K562 (cell line): Measurements from ENCODE around the gene AURKB. TPM values are rescaled to one million over a fixed set of nuclear protein-coding genes. Genes with fewer than 3 reads are reported as not detected.

Experiments used
- BCOR ChIP-seq: fragments of 450-650 bp; IDR thresholded peaks from 2 replicates; pipeline ENCODE4 v1.6.1; 2016
- ETV1 ChIP-seq: fragments of 450-650 bp; conservative IDR thresholded peaks from 2 replicates; pipeline ENCODE4 v1.6.1; 2016; ENCODE audit warnings: missing genetic modification characterization, control low read depth, low read depth, missing compliant biosample characterization
- FOXJ3 ChIP-seq: sonication (generic); formaldehyde crosslinking; IDR thresholded peaks from 2 replicates; pipeline ENCODE4 v1.4.0; 2020; ENCODE audit warnings: mild to moderate bottlenecking, missing genetic modification reagents
- MYBL2 ChIP-seq, 2 experiments: fragments of 450-650 bp in 1 of 2; sonication (generic) in 1 of 2; formaldehyde crosslinking in 1 of 2; IDR thresholded peaks; 2 replicates each; pipeline versions ENCODE4 v1.6.1 to v1.8.1; 2017 to 2022; ENCODE audit warnings: borderline replicate concordance in 1 of 2, inconsistent platforms in 1 of 2, low read depth in 1 of 2, mild to moderate bottlenecking in 1 of 2, missing genetic modification reagents in 1 of 2, moderate library complexity in 1 of 2
- NR4A1 ChIP-seq, 2 experiments: fragments of 250-450 bp in 1 of 2; fragments of 450-650 bp in 1 of 2; sonication (Bioruptor Pico) in 1 of 2; IDR thresholded peaks; 2 replicates each; pipeline versions ENCODE4 v1.4.0 to v1.6.1; 2016 to 2020; ENCODE audit warnings: mild to moderate bottlenecking in 2 of 2, missing compliant biosample characterization in 1 of 2, missing genetic modification characterization in 1 of 2, moderate library complexity in 1 of 2
- PHF8 ChIP-seq: fragments of 200-600 bp; sonication (generic); IDR thresholded peaks from 2 replicates; pipeline ENCODE4 v1.6.1; 2012; ENCODE audit warnings: mixed run types, mild to moderate bottlenecking, inconsistent platforms, low read length, moderate library complexity, borderline replicate concordance
- SIN3A ChIP-seq, 2 experiments: fragments of 150-350 bp in 1 of 2; IDR thresholded peaks; 2 replicates each; pipeline ENCODE4 v1.6.1; 2011 to 2016; ENCODE audit warnings: borderline replicate concordance in 2 of 2, low read depth in 2 of 2, low read length in 2 of 2, mild to moderate bottlenecking in 2 of 2, moderate library complexity in 2 of 2; ENCODE audit not compliant: control insufficient read depth in 1 of 2
- TBL1XR1 ChIP-seq, 2 experiments: IDR thresholded peaks; 2 replicates each; pipeline ENCODE4 v1.6.1; 2012; ENCODE audit warnings: improper control_type of control experiment in 2 of 2, low read length in 2 of 2, mild to moderate bottlenecking in 1 of 2
- TFAM ChIP-seq: fragments of 250-450 bp; sonication (Bioruptor Pico); conservative IDR thresholded peaks from 2 replicates; pipeline ENCODE4 v1.5.0; 2021; ENCODE audit warnings: mild to moderate bottlenecking, moderate library complexity
- YY1 ChIP-seq, 3 experiments: IDR thresholded peaks; 2 replicates each; pipeline ENCODE4 v1.6.1; 2011; ENCODE audit warnings: low read length in 2 of 3, mild to moderate bottlenecking in 2 of 3, moderate library complexity in 2 of 3, borderline replicate concordance in 1 of 3, control low read depth in 1 of 3, low read depth in 1 of 3; ENCODE audit not compliant: insufficient read depth in 3 of 3, insufficient replicate concordance in 2 of 3, control insufficient read depth in 1 of 3, insufficient read length in 1 of 3; ENCODE audit errors: extremely low read depth in 1 of 3
- ZNF232 ChIP-seq: sonication (generic); formaldehyde crosslinking; IDR thresholded peaks from 2 replicates; pipeline ENCODE4 v1.8.0; 2022; ENCODE audit warnings: mild to moderate bottlenecking, missing genetic modification reagents
- ZNF436 ChIP-seq: fragments of 250-450, 450-650 bp; sonication (Bioruptor Pico); formaldehyde crosslinking; IDR thresholded peaks from 2 replicates; pipeline ENCODE4 v1.7.0; 2020; ENCODE audit warnings: mild to moderate bottlenecking
- ZNF699 ChIP-seq: fragments of 250-450 bp; sonication (Bioruptor Pico); IDR thresholded peaks from 2 replicates; pipeline ENCODE4 v1.8.0; 2021; ENCODE audit warnings: mild to moderate bottlenecking, moderate library complexity; ENCODE audit not compliant: insufficient replicate concordance
- ZNF764 ChIP-seq: fragments of 250-450 bp; sonication (Bioruptor Pico); IDR thresholded peaks from 2 replicates; pipeline ENCODE4 v1.4.0; 2020; ENCODE audit warnings: low read depth, mild to moderate bottlenecking, moderate library complexity
- ZNF778 ChIP-seq: fragments of 450-650 bp; formaldehyde crosslinking; IDR thresholded peaks from 2 replicates; pipeline ENCODE4 v1.4.0; 2020; ENCODE audit warnings: mild to moderate bottlenecking, moderate library complexity
- polyA plus RNA-seq, 8 experiments: library from polyadenylated mRNA; depleted of rRNA in 4 of 8; stranded (reverse) in 5 of 8; unstranded in 3 of 8; fragments of >200 nt; fragmentation: Nextera tagmentation in 2 of 8; fragmentation: Illumina TruSeq in 1 of 8; extraction: Ambion mirVana in 2 of 8; extraction: Trizol in 1 of 8; gene quantifications; 2 replicates each; pipeline versions ENCODE4 v1.2.1 to v1.2.3, GENCODE V29; 2011 to 2014; ENCODE audit warnings: inconsistent platforms in 1 of 8, missing spikeins in 1 of 8
- total RNA-seq, 7 experiments: library from RNA; depleted of rRNA in 6 of 7; stranded (reverse); fragments of >200 nt in 6 of 7; fragmentation: Illumina TruSeq in 2 of 7; extraction: Trizol in 2 of 7; gene quantifications; 2 replicates each; pipeline versions ENCODE4 v1.2.1 to v1.2.3, GENCODE V29; 2011 to 2021; ENCODE audit warnings: low replicate concordance in 1 of 7
- TF ChIP-seq, protein P1 (sequence below): sonication (generic); formaldehyde crosslinking; IDR thresholded peaks from 2 replicates; pipeline ENCODE4 v1.8.0; 2023; ENCODE audit warnings: missing genetic modification reagents, mild to moderate bottlenecking, borderline replicate concordance
- TF ChIP-seq, protein P2 (sequence below): fragments of 250-450 bp; sonication (Bioruptor Pico); IDR thresholded peaks from 2 replicates; pipeline ENCODE4 v1.4.0; 2020; ENCODE audit warnings: mild to moderate bottlenecking

AURKB gene
- total and polyA plus RNA-seq, 9 of the 15 experiments (the other 6 are each of a cell fraction or from before 2014, with no cell fraction given) = 27.2 to 114 (median 74.8) TPM

- TF ChIP-seq, protein P1, sequence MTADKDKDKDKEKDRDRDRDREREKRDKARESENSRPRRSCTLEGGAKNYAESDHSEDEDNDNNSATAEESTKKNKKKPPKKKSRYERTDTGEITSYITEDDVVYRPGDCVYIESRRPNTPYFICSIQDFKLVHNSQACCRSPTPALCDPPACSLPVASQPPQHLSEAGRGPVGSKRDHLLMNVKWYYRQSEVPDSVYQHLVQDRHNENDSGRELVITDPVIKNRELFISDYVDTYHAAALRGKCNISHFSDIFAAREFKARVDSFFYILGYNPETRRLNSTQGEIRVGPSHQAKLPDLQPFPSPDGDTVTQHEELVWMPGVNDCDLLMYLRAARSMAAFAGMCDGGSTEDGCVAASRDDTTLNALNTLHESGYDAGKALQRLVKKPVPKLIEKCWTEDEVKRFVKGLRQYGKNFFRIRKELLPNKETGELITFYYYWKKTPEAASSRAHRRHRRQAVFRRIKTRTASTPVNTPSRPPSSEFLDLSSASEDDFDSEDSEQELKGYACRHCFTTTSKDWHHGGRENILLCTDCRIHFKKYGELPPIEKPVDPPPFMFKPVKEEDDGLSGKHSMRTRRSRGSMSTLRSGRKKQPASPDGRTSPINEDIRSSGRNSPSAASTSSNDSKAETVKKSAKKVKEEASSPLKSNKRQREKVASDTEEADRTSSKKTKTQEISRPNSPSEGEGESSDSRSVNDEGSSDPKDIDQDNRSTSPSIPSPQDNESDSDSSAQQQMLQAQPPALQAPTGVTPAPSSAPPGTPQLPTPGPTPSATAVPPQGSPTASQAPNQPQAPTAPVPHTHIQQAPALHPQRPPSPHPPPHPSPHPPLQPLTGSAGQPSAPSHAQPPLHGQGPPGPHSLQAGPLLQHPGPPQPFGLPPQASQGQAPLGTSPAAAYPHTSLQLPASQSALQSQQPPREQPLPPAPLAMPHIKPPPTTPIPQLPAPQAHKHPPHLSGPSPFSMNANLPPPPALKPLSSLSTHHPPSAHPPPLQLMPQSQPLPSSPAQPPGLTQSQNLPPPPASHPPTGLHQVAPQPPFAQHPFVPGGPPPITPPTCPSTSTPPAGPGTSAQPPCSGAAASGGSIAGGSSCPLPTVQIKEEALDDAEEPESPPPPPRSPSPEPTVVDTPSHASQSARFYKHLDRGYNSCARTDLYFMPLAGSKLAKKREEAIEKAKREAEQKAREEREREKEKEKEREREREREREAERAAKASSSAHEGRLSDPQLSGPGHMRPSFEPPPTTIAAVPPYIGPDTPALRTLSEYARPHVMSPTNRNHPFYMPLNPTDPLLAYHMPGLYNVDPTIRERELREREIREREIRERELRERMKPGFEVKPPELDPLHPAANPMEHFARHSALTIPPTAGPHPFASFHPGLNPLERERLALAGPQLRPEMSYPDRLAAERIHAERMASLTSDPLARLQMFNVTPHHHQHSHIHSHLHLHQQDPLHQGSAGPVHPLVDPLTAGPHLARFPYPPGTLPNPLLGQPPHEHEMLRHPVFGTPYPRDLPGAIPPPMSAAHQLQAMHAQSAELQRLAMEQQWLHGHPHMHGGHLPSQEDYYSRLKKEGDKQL (CRISPR knock-in tag) = no peak
- TF ChIP-seq TFAM (CRISPR knock-in tag) (no peak), ZNF764 (CRISPR knock-in tag) (peak; percentile 71), FOXJ3 (CRISPR knock-in tag) (no peak), SIN3A (IDR thresholded peaks at IDR 0.05; ENCODE audit: borderline replicate concordance in 2 of 2, control insufficient read depth in 1 of 2, low read depth in 2 of 2, low read length in 2 of 2) (peak; percentile 29 to 53; a peak in 2 of 4 replicates), NR4A1 (CRISPR knock-in tag; IDR thresholded peaks at IDR 0.05) (no peak), NR4A1 (tag; IDR thresholded peaks at IDR 0.05) (no peak), BCOR (no peak), ZNF699 (CRISPR knock-in tag) (no peak), PHF8 (no peak), ETV1 (tag) (no peak), ZNF436 (CRISPR knock-in tag) (no peak), ZNF778 (no peak), ZNF232 (CRISPR knock-in tag) (no peak), MYBL2 (IDR thresholded peaks at IDR 0.05; ENCODE audit: low read depth) (peak; percentile 94), MYBL2 (CRISPR knock-in tag; IDR thresholded peaks at IDR 0.05; ENCODE audit: borderline replicate concordance) (no peak), YY1 (IDR thresholded peaks at IDR 0.05; ENCODE audit: borderline replicate concordance in 1 of 3, control insufficient read depth in 1 of 3, extremely low read depth in 1 of 3, insufficient read depth in 3 of 3, insufficient read length in 1 of 3, insufficient replicate concordance in 2 of 3, low read depth in 1 of 3, low read length in 2 of 3) (no peak), TBL1XR1 (IDR thresholded peaks at IDR 0.05; ENCODE audit: low read length in 2 of 2) (peak; percentile 31 to 85; a peak in 1 of 4 replicates)
- TF ChIP-seq, protein P2, sequence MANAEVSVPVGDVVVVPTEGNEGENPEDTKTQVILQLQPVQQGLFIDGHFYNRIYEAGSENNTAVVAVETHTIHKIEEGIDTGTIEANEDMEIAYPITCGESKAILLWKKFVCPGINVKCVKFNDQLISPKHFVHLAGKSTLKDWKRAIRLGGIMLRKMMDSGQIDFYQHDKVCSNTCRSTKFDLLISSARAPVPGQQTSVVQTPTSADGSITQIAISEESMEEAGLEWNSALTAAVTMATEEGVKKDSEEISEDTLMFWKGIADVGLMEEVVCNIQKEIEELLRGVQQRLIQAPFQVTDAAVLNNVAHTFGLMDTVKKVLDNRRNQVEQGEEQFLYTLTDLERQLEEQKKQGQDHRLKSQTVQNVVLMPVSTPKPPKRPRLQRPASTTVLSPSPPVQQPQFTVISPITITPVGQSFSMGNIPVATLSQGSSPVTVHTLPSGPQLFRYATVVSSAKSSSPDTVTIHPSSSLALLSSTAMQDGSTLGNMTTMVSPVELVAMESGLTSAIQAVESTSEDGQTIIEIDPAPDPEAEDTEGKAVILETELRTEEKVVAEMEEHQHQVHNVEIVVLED (CRISPR knock-in tag) = no peak
Observed at GRCh38 chr17:8187517-8188262, 22.7 kb downstream of the AURKB start (continued).
